Activated T-cell treated with anti-CD3 and anti-CD28 coated beads, Interleukin-2, amount 50 U/mL, for 48 hours (primary cell): ENCODE data around the gene STUB1.

ENCODE experiments used
- DNase-seq, 2 experiments: peaks; one replicate each; pipeline ENCODE4 v3.0.0-alpha.2; 2020

STUB1 gene

GRCh38 chr16:679814-680624 lies at the start of gene STUB1:
TSS of gene STUB1 (plus strand) at chr16:680410. CDS start at chr16:680526, 116 bp downstream.
- DNase-seq = peak; percentile 89 to 93

- DNase-seq = no peak
These were observed 49.3 kb upstream of the STUB1 start, which contains the start of gene WFIKKN1 for GRCh38 chr16:630815-631405. TSS of gene WFIKKN1 (plus strand) at chr16:630985. CDS start at chr16:631254, 269 bp downstream.

- DNase-seq = no peak
These were observed 48.3 kb upstream of the STUB1 start for GRCh38 chr16:631808-632358.

- no peak for DNase-seq
These were observed 47.5 kb upstream of the STUB1 start for GRCh38 chr16:632486-633335.

GRCh38 chr16:633336-634050 lies 46.7 kb upstream of the STUB1 start:
- DNase-seq = no peak

GRCh38 chr16:634051-634670 lies 46.0 kb upstream of the STUB1 start:
- DNase-seq = no peak

- DNase-seq = no peak
These were observed 45.2 kb upstream of the STUB1 start for GRCh38 chr16:634996-635395.

- peak; percentile 42 to 47 for DNase-seq
These were observed 44.5 kb upstream of the STUB1 start for GRCh38 chr16:635573-636205.

GRCh38 chr16:636206-637080 lies 43.8 kb upstream of the STUB1 start, which contains the start of gene METTL26:
TSS of gene METTL26 (minus strand) at chr16:636305. CDS start at chr16:636290, 15 bp downstream.
- peak; percentile 97 to 98 for DNase-seq

GRCh38 chr16:637081-638018 lies 42.9 kb upstream of the STUB1 start:
- peak; percentile 91 to 92 for DNase-seq

- DNase-seq = no peak
These were observed 42.1 kb upstream of the STUB1 start for GRCh38 chr16:638034-638543.

- no peak for DNase-seq
These were observed 41.4 kb upstream of the STUB1 start for GRCh38 chr16:638836-639235.

- no peak for DNase-seq
These were observed 39.6 kb upstream of the STUB1 start for GRCh38 chr16:640614-641013.

GRCh38 chr16:641326-642188 lies 38.7 kb upstream of the STUB1 start, which contains the start of gene MCRIP2:
TSS of gene MCRIP2 (plus strand) at chr16:641828. CDS start at chr16:641992, 164 bp downstream.
- DNase-seq = peak; percentile 84 to 90

- DNase-seq = peak; percentile 63 to 67
These were observed 37.8 kb upstream of the STUB1 start for GRCh38 chr16:642189-643049.

GRCh38 chr16:643050-643368 lies 37.2 kb upstream of the STUB1 start:
- no peak for DNase-seq

- DNase-seq = no peak
These were observed 35.7 kb upstream of the STUB1 start for GRCh38 chr16:644556-644955.
